CD14-positive monocyte (primary cell): Measurements from ENCODE around the gene LDAH. TPM values are rescaled to one million over a fixed set of nuclear protein-coding genes. Genes with fewer than 3 reads are reported as not detected.
A peak's percentile ranks its signal among the peaks of the same experiment; 100 is the strongest.

Experiments used
- DNase-seq, 3 donors: peaks; one replicate each; pipeline ENCODE4 v3.0.0-alpha.2; 2011 to 2022
- H2AFZ ChIP-seq: 2 replicates; pipeline ENCODE4 v1.6.0; 2012; ENCODE audit warnings: mild to moderate bottlenecking, low read depth, low read length, inconsistent platforms; ENCODE audit not compliant: insufficient read depth, poor library complexity, severe bottlenecking
- H3K27ac ChIP-seq, 2 donors: 1 replicate in 1 of 2; 2 replicates in 1 of 2; pipeline ENCODE4 v1.5.1; 2012 to 2013; ENCODE audit warnings: low read length in 2 of 2, control low read depth in 1 of 2, inconsistent platforms in 1 of 2, low read depth in 1 of 2, mild to moderate bottlenecking in 1 of 2
- H3K27me3 ChIP-seq, 2 donors: one replicate each; pipeline versions ENCODE4 v1.6.0 to v1.6.1; 2011 to 2013; ENCODE audit warnings: low read length in 2 of 2; ENCODE audit not compliant: control insufficient read depth in 2 of 2, insufficient read depth in 2 of 2
- H3K36me3 ChIP-seq, 2 donors: replicated peaks in 1 of 2; 1 replicate in 1 of 2; 2 replicates in 1 of 2; pipeline versions ENCODE4 v1.5.1 to v1.6.1; 2012 to 2013; ENCODE audit warnings: low read length in 2 of 2, control low read depth in 1 of 2, inconsistent platforms in 1 of 2, mild to moderate bottlenecking in 1 of 2; ENCODE audit not compliant: insufficient read depth in 2 of 2, control insufficient read depth in 1 of 2
- H3K4me1 ChIP-seq, 2 donors: 1 replicate in 1 of 2; 2 replicates in 1 of 2; pipeline versions ENCODE4 v1.5.1 to v1.6.1; 2012 to 2013; ENCODE audit warnings: low read length in 2 of 2, control low read depth in 1 of 2, inconsistent platforms in 1 of 2, mild to moderate bottlenecking in 1 of 2, moderate library complexity in 1 of 2; ENCODE audit not compliant: insufficient read depth in 2 of 2, control insufficient read depth in 1 of 2
- H3K4me2 ChIP-seq: replicated peaks from 2 replicates; pipeline ENCODE3; 2012; ENCODE audit warnings: low read length, moderate library complexity, mild to moderate bottlenecking; ENCODE audit not compliant: poor library complexity, severe bottlenecking; ENCODE audit errors: extremely low read depth
- H3K4me3 ChIP-seq, 3 experiments: fragments of 200-600 bp in 1 of 3; sonication (generic) in 1 of 3; replicated peaks in 1 of 3; 1 replicate in 2 of 3; 2 replicates in 1 of 3; pipeline ENCODE4 v1.5.1; 2011 to 2013; ENCODE audit warnings: low read length in 3 of 3, mild to moderate bottlenecking in 3 of 3, control low read depth in 2 of 3, low read depth in 2 of 3, inconsistent platforms in 1 of 3, moderate library complexity in 1 of 3
- H3K79me2 ChIP-seq: 2 replicates; pipeline ENCODE4 v1.6.0; 2012; ENCODE audit warnings: mild to moderate bottlenecking, control low read depth, inconsistent platforms, low read length, moderate library complexity; ENCODE audit not compliant: insufficient read depth
- H3K9ac ChIP-seq: 2 replicates; pipeline ENCODE4 v1.6.0; 2017; ENCODE audit warnings: low read length, mild to moderate bottlenecking; ENCODE audit not compliant: insufficient read depth, poor library complexity, severe bottlenecking
- H3K9me3 ChIP-seq, 2 donors: replicated peaks in 1 of 2; 1 replicate in 1 of 2; 2 replicates in 1 of 2; pipeline versions ENCODE4 v1.5.1 to v1.6.1; 2012 to 2013; ENCODE audit warnings: low read length in 2 of 2, control low read depth in 1 of 2; ENCODE audit not compliant: control insufficient read depth in 1 of 2, insufficient read depth in 1 of 2
- H4K20me1 ChIP-seq: 2 replicates; pipeline ENCODE4 v1.6.0; 2012; ENCODE audit warnings: mild to moderate bottlenecking, low read length, control low read depth, moderate library complexity; ENCODE audit not compliant: insufficient read depth
- H3K27ac Mint-ChIP-seq, 7 donors: one replicate each; pipeline ENCODE4 v1.8.0; 2020; ENCODE audit warnings: mild to moderate bottlenecking in 7 of 7, mixed read lengths in 7 of 7, moderate library complexity in 6 of 7, inconsistent platforms in 2 of 7
- H3K27me3 Mint-ChIP-seq, 3 donors: one replicate each; pipeline ENCODE4 v1.8.0; 2021 to 2022; ENCODE audit warnings: low read depth in 3 of 3, mild to moderate bottlenecking in 3 of 3, mixed read lengths in 3 of 3, moderate library complexity in 3 of 3, inconsistent platforms in 1 of 3
- H3K36me3 Mint-ChIP-seq, 2 donors: one replicate each; pipeline ENCODE4 v1.8.0; 2020; ENCODE audit warnings: mixed read lengths in 2 of 2, inconsistent platforms in 1 of 2, mild to moderate bottlenecking in 1 of 2
- H3K4me1 Mint-ChIP-seq: one replicate; pipeline ENCODE4 v1.8.0; 2020; ENCODE audit warnings: mild to moderate bottlenecking, mixed read lengths
- H3K4me3 Mint-ChIP-seq, 2 donors: one replicate each; pipeline ENCODE4 v1.8.0; 2020; ENCODE audit warnings: mild to moderate bottlenecking in 2 of 2, mixed read lengths in 2 of 2, moderate library complexity in 1 of 2
- H3K9me3 Mint-ChIP-seq, 7 donors: one replicate each; pipeline ENCODE4 v1.8.0; 2020 to 2022; ENCODE audit warnings: mixed read lengths in 7 of 7, mild to moderate bottlenecking in 6 of 7, moderate library complexity in 6 of 7, inconsistent platforms in 2 of 7
- CTCF ChIP-seq: fragments of 200-600 bp; IDR thresholded peaks from one replicate; pipeline ENCODE4 v1.8.0; 2022; ENCODE audit warnings: antibody characterized with exemption, mild to moderate bottlenecking
- WGBS: methylation state at CpG from one replicate; pipeline ENCODE4 v1.1.5; 2013; ENCODE audit warnings: missing lambda C conversion rate; ENCODE audit not compliant: insufficient coverage; 5-methylcytosine and 5-hydroxymethylcytosine counted together
- intact Hi-C, 2 donors: fragments of 100-400 bp; cut with micrococcal nuclease; formaldehyde crosslinking; loops; one replicate each; pipeline versions ENCODE4 v1.15.0 to v1.15.1; 2023
- polyA plus RNA-seq, 3 donors: library from polyadenylated mRNA; depleted of rRNA in 1 of 3; unstranded in 2 of 3; stranded (reverse) in 1 of 3; fragments of 300-500 nt in 2 of 3; fragments of >200 nt in 1 of 3; fragmentation: Illumina TruSeq in 2 of 3; gene quantifications; 1 replicate in 2 of 3; 2 replicates in 1 of 3; pipeline ENCODE4 v1.2.3, GENCODE V29; 2012 to 2021

Gene LDAH
- polyA plus RNA-seq, 3 donors: 3.7 to 5.7 (median 5.0) TPM

- 100% methylated on average over 5 of the region's 7 CpGs for WGBS
- no peak overlapping the region for H3K9ac ChIP-seq
- H3K4me2 ChIP-seq: no peak overlapping the region
- no peak overlapping the region for H3K27ac Mint-ChIP-seq
- no peaks in the 10 kb centered on the region for H3K9me3 Mint-ChIP-seq
- H2AFZ ChIP-seq: no peak overlapping the region
- no peak overlapping the region for H3K27ac ChIP-seq
- no peaks in the 10 kb centered on the region for H3K27me3 ChIP-seq
- no peaks in the 10 kb centered on the region for H4K20me1 ChIP-seq
- H3K4me1 Mint-ChIP-seq: peaks cover 4% of the 10 kb centered on the region
- peaks cover 40 to 45% of the 10 kb centered on the region in 2 donors for H3K36me3 Mint-ChIP-seq
- no peak for DNase-seq
- TF ChIP-seq CTCF: peak; percentile 26
- H3K27me3 Mint-ChIP-seq: no peaks in the 10 kb centered on the region
- intact Hi-C loops: no loop called here
- H3K79me2 ChIP-seq: no peaks in the 10 kb centered on the region
- H3K4me3 Mint-ChIP-seq: no peak overlapping the region
- no peaks in the 10 kb centered on the region for H3K9me3 ChIP-seq
- H3K4me3 ChIP-seq: no peak overlapping the region
- no peaks in the 10 kb centered on the region for H3K4me1 ChIP-seq
- peaks cover 0 to 33% of the 10 kb centered on the region in 2 donors for H3K36me3 ChIP-seq
Measured at GRCh38 chr2:20682167-20682920, 140.6 kb downstream of the LDAH start.

DNA sequence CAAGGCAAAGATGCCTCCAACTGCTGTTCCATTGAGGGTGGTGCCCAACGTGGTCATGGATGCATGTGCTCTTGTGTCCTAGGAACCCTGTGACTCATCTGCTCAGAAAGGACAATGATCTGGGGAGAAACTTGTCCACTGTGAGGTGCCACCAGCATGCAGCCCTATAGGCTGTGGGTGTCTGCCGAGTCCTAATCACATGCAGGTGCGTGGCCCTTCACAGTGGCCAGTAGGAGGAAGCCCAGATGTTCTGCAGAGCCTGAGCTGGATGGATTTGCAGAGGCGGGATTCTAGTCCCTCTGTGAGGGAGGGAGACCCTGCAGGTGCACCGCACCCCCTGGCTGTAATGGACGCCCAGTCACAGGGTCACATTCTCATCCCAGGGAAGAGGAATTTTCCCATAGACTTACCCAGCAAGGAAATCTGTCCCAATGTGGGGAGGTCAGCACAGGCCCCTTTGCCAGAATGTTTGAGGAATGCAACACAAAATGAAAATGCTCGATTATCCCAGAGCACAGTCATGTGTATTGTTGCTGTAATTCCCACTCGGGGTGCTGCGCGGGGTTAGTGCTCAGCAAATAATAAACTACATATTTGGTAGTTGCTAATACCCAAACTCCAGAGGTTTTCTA, 142.0 kb downstream of the LDAH start:
- no peak for TF ChIP-seq CTCF
- Histone ChIP-seq H3K9me3 (no peaks in the 10 kb centered on the region), H3K4me3 (no peak overlapping the region), H3K4me2 (no peak overlapping the region), H4K20me1 (no peaks in the 10 kb centered on the region), H3K4me1 (no peaks in the 10 kb centered on the region), H2AFZ (no peak overlapping the region), H3K79me2 (no peaks in the 10 kb centered on the region), H3K36me3 (peaks cover 0 to 20% of the 10 kb centered on the region in 2 donors), H3K27ac (no peak overlapping the region), H3K9ac (no peak overlapping the region), H3K27me3 (no peaks in the 10 kb centered on the region)
- DNase-seq: no peak
- H3K27me3 Mint-ChIP-seq: no peaks in the 10 kb centered on the region
- intact Hi-C loops: no loop called here
- H3K9me3 Mint-ChIP-seq: no peaks in the 10 kb centered on the region
- no peak overlapping the region for H3K4me3 Mint-ChIP-seq
- H3K27ac Mint-ChIP-seq: peak overlapping the region in 1 of 7 donors; percentile 28
- peaks cover 4% of the 10 kb centered on the region for H3K4me1 Mint-ChIP-seq
- peaks cover 29 to 32% of the 10 kb centered on the region in 2 donors for H3K36me3 Mint-ChIP-seq
- WGBS: 94% methylated on average over 2 of the region's 10 CpGs
